MM.1S (cell line): ENCODE data around the gene OS9.

ENCODE experiments used
- DNase-seq: peaks from one replicate; pipeline ENCODE4 v3.0.0-alpha.2; 2015
- H2AFZ ChIP-seq: fragments of 300-600 bp; sonication (generic); 2 replicates; pipeline ENCODE4 v1.6.0; 2016; ENCODE audit warnings: antibody characterized with exemption, low read length
- H3F3A ChIP-seq: fragments of 300-600 bp; sonication (generic); 2 replicates; pipeline ENCODE4 v1.6.1; 2016; ENCODE audit warnings: mild to moderate bottlenecking, antibody characterized with exemption, low read length, moderate library complexity, mixed read lengths; ENCODE audit not compliant: insufficient read depth
- H3K27ac ChIP-seq: fragments of 300-600 bp; sonication (generic); 2 replicates; pipeline ENCODE4 v1.5.1; 2016; ENCODE audit warnings: mild to moderate bottlenecking, low read length
- H3K27me3 ChIP-seq: fragments of 300-600 bp; sonication (generic); replicated peaks from 2 replicates; pipeline ENCODE4 v1.6.0; 2016; ENCODE audit warnings: low read length; ENCODE audit not compliant: insufficient read depth
- H3K36me3 ChIP-seq: fragments of 300-600 bp; sonication (generic); replicated peaks from 2 replicates; pipeline ENCODE4 v1.6.1; 2016; ENCODE audit warnings: mild to moderate bottlenecking, low read length, mixed read lengths; ENCODE audit not compliant: insufficient read depth
- H3K4me1 ChIP-seq: fragments of 300-600 bp; sonication (generic); 2 replicates; pipeline ENCODE4 v1.6.1; 2016; ENCODE audit warnings: low read length, mixed read lengths
- H3K4me2 ChIP-seq: fragments of 300-600 bp; sonication (generic); 2 replicates; pipeline ENCODE4 v1.6.0; 2016; ENCODE audit warnings: low read depth, low read length
- H3K4me3 ChIP-seq: fragments of 300-600 bp; sonication (generic); 2 replicates; pipeline ENCODE4 v1.5.1; 2016; ENCODE audit warnings: low read length, mixed read lengths
- H3K79me2 ChIP-seq: fragments of 300-600 bp; sonication (generic); 2 replicates; pipeline ENCODE4 v1.6.1; 2016; ENCODE audit warnings: mixed run types, low read length, mixed read lengths
- H3K9ac ChIP-seq: fragments of 300-600 bp; sonication (generic); 2 replicates; pipeline ENCODE4 v1.6.1; 2016; ENCODE audit warnings: low read length, mixed read lengths
- H3K9me2 ChIP-seq: fragments of 300-600 bp; sonication (generic); replicated peaks from 2 replicates; pipeline ENCODE4 v1.6.1; 2016; ENCODE audit warnings: mild to moderate bottlenecking, low read length, mixed read lengths; ENCODE audit not compliant: insufficient read depth
- H3K9me3 ChIP-seq: fragments of 300-600 bp; sonication (generic); replicated peaks from 2 replicates; pipeline ENCODE4 v1.6.1; 2016; ENCODE audit warnings: mild to moderate bottlenecking, low read length, mixed read lengths; ENCODE audit not compliant: insufficient read depth
- H4K20me1 ChIP-seq: fragments of 300-600 bp; sonication (generic); 2 replicates; pipeline ENCODE4 v1.6.1; 2016; ENCODE audit warnings: mild to moderate bottlenecking, low read length, moderate library complexity, mixed read lengths; ENCODE audit not compliant: insufficient read depth
- EZH2 ChIP-seq: fragments of 300-600 bp; sonication (generic); optimal IDR thresholded peaks from 2 replicates; pipeline ENCODE3; 2017; ENCODE audit warnings: low read depth, mild to moderate bottlenecking, antibody characterized with exemption, low read length, mixed read lengths
- EZH2phosphoT487 ChIP-seq: fragments of 300-600 bp; sonication (generic); IDR thresholded peaks from 2 replicates; pipeline ENCODE4 v1.6.1; 2018; ENCODE audit warnings: antibody characterized with exemption, low read length
- TF ChIP-seq, protein P1 (sequence below): fragments of 300-600 bp; sonication (generic); IDR thresholded peaks from 2 replicates; pipeline ENCODE4 v1.5.1; 2016; ENCODE audit warnings: antibody characterized with exemption, low read length, mixed read lengths

OS9 gene

DNA sequence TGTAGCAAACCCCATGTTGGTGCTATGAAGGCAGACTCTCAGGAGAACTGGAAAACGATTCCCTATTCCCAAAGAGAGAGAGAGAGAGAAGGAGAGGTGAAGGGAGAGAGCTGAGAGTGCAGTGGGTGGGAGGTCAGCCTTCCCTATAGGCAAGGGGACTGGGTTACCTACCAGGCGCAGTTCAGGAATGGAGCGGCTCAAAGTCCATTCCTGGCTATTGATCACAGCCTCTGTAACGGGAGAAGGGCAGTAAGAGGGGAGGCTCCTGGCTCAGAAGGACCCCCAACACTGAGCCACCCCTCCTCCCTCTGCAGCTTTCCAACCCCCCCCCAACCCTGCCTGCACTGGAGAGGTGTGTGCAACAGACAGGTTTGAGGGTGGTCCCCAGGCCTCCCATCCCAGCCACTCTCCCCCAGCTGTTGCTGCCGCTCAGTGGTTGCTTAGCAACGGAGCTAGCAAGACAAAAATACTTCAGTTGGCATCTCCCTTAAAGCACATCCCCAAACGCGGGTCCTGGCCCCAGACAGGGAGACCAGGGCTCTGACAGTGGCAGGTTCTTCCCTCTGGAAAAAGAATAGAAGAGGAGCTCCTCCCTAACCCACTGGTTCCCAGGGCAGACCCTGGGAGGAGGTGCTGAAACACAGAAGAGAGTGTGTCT lies 41.4 kb downstream of the OS9 start:
- Histone ChIP-seq H3K27me3 (no peaks in the 10 kb centered on the region), H3K9me2 (no peaks in the 10 kb centered on the region), H3K79me2 (peaks cover 19% of the 10 kb centered on the region), H3K9me3 (no peaks in the 10 kb centered on the region), H3K4me3 (no peak overlapping the region), H3K36me3 (no peaks in the 10 kb centered on the region), H3K27ac (no peak overlapping the region), H4K20me1 (no peaks in the 10 kb centered on the region; the same call in 1 of the 2 replicates), H3K4me1 (peaks cover 3% of the 10 kb centered on the region; the same call in 1 of the 2 replicates), H3K4me2 (no peak overlapping the region), H2AFZ (no peak overlapping the region), H3K9ac (no peak overlapping the region), H3F3A (no peaks in the 10 kb centered on the region)
- TF ChIP-seq, protein P1, sequence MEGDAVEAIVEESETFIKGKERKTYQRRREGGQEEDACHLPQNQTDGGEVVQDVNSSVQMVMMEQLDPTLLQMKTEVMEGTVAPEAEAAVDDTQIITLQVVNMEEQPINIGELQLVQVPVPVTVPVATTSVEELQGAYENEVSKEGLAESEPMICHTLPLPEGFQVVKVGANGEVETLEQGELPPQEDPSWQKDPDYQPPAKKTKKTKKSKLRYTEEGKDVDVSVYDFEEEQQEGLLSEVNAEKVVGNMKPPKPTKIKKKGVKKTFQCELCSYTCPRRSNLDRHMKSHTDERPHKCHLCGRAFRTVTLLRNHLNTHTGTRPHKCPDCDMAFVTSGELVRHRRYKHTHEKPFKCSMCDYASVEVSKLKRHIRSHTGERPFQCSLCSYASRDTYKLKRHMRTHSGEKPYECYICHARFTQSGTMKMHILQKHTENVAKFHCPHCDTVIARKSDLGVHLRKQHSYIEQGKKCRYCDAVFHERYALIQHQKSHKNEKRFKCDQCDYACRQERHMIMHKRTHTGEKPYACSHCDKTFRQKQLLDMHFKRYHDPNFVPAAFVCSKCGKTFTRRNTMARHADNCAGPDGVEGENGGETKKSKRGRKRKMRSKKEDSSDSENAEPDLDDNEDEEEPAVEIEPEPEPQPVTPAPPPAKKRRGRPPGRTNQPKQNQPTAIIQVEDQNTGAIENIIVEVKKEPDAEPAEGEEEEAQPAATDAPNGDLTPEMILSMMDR = no peak
- TF ChIP-seq EZH2 (no peak), EZH2phosphoT487 (no peak)
- no peak for DNase-seq

DNA sequence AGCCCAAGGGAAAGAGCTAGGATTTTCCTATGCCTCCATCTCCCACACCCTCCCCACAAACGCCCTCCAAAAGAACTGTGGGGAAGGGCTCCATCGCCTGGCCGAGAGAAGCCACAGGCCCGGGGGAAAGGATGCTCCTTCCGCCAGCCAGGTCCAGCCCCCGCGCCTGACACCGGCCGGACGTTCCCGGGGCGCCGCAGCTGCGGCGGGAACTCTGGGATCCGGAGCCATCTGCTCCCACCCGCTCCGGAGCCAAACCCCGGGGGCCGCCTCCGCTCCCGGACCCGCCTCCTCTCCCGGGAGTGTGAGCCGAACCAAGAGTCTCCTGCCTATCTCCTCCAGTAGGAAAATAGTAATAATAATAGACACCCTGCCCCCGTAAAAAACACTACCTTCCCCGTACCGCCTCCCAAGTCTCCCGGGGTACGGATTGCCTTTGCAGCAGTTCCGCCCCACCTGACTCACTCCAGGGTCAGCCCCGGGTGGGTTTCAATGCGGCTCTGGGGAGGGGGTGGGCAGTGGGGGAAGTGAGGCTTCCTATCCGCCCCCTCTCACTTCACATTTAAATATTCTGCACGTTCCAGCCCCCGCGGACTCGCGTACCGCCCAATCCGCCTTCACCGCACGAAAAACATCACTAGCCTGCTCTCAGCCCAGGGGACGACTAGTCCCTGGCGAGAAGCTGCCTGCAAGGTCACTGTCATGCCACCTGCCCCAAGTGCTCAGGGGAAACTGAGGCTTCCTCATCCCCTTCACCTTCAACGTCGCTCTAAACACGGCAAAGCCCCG lies 42.2 kb downstream of the OS9 start:
- no peak overlapping the region for H3K4me2 ChIP-seq
- H3K36me3 ChIP-seq = no peaks in the 10 kb centered on the region
- H2AFZ ChIP-seq = no peak overlapping the region
- no peak overlapping the region for H3K4me3 ChIP-seq
- no peaks in the 10 kb centered on the region; the same call in 1 of the 2 replicates for H4K20me1 ChIP-seq
- 0 out of 2 replicates have a peak, but pooled peaks cover 2% of the 10 kb centered on the region for H3F3A ChIP-seq
- H3K79me2 ChIP-seq = peaks cover 27% of the 10 kb centered on the region
- no peaks in the 10 kb centered on the region for H3K9me2 ChIP-seq
- DNase-seq = no peak
- H3K4me1 ChIP-seq = peaks cover 11% of the 10 kb centered on the region
- TF ChIP-seq, protein P1 = no peak
- TF ChIP-seq EZH2phosphoT487 (no peak), EZH2 (no peak)
- no peak overlapping the region for H3K9ac ChIP-seq
- no peaks in the 10 kb centered on the region for H3K27me3 ChIP-seq
- no peak overlapping the region for H3K27ac ChIP-seq
- no peaks in the 10 kb centered on the region for H3K9me3 ChIP-seq

DNA sequence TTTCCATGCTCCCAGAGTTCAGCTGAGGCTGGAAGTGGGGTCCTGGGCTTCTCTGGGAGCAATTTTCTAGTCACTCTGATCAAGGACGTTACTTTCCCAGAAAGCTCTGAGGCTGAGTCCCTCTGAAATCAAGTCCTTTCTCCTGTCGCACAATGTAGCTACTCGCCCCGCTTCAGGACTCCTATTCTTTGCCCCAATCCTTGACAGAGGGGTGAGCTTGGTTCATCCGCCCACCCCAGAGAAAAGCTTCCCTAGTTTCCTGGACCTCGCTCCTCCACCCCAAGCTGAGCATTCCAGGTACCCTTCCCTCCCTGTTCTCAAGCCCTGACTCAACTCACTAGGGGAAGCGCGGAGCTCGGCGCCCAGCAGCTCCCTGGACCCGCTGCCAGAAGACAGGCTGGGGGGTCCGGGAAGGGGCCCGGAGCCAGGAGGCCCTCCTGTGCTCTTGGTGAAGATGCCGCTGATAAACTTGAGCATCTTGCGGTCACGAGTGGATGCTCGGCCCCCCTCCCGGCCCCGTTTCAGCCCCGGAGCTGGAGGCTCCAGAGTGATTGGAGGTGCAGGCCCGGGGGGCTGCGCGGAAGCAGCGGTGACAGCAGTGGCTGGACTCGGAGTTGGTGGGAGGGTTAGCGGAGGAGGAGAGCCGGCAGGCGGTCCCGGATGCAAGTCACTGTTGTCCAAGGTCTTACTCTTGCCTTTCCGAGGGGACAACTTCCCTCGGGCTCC lies 43.0 kb downstream of the OS9 start:
- H3K4me2 ChIP-seq = no peak overlapping the region
- peaks cover 13% of the 10 kb centered on the region for H3K4me1 ChIP-seq
- TF ChIP-seq, protein P1 = no peak
- H3K9me2 ChIP-seq = no peaks in the 10 kb centered on the region
- peaks cover 34% of the 10 kb centered on the region for H3K79me2 ChIP-seq
- no peak overlapping the region for H3K9ac ChIP-seq
- no peak overlapping the region for H2AFZ ChIP-seq
- no peak overlapping the region for H3K4me3 ChIP-seq
- no peaks in the 10 kb centered on the region for H3K9me3 ChIP-seq
- H3K36me3 ChIP-seq = no peaks in the 10 kb centered on the region
- 0 out of 2 replicates have a peak, but pooled peaks cover 5% of the 10 kb centered on the region for H3F3A ChIP-seq
- no peaks in the 10 kb centered on the region; the same call in 1 of the 2 replicates for H4K20me1 ChIP-seq
- no peak for DNase-seq
- no peaks in the 10 kb centered on the region for H3K27me3 ChIP-seq
- no peak overlapping the region for H3K27ac ChIP-seq
